Breast epithelium (tissue), 3 donors: ENCODE measurements around the gene ZNF366.

Source experiments
- CTCF ChIP-seq, 3 donors: fragments of 450-650 bp; IDR thresholded peaks; one replicate each; pipeline ENCODE4 v1.5.1; 2016 to 2017; ENCODE audit warnings: antibody characterized with exemption in 3 of 3, mild to moderate bottlenecking in 3 of 3, moderate library complexity in 3 of 3
- POLR2A ChIP-seq: fragments of 450-650 bp; IDR thresholded peaks from one replicate; pipeline ENCODE4 v1.6.1; 2016; ENCODE audit warnings: antibody characterized with exemption, mild to moderate bottlenecking, moderate library complexity
- POLR2AphosphoS5 ChIP-seq, 3 donors: sonication (generic); formaldehyde crosslinking; IDR thresholded peaks; one replicate each; pipeline ENCODE4 v1.6.1; 2017; ENCODE audit warnings: antibody characterized with exemption in 3 of 3

GRCh38 chr5:72555871-72556270 lies 48.7 kb upstream of the ZNF366 start:
- TF ChIP-seq POLR2AphosphoS5 (IDR thresholded peaks at IDR 0.05) (no peak), CTCF (IDR thresholded peaks at IDR 0.05) (no peak), POLR2A (no peak)
